CD4-positive, alpha-beta T cell treated with Interleukin-6 at 100 ng/mL for 8 hours (primary cell): Measurements from ENCODE around the gene DPP3.
"Not testable (repeated sequence)": the region's sequence is repeated elsewhere in the genome, so short reads cannot be mapped to it uniquely, and the experiment has no call there.

Experiments
- DNase-seq: peaks from one replicate; pipeline ENCODE4 v3.0.0-alpha.2; 2020; ENCODE audit warnings: mixed read lengths, low spot score

The DPP3 gene

GRCh38 chr11:66530927-66531709, 50.9 kb downstream of the DPP3 start:
- no peak for DNase-seq

- DNase-seq: no peak
These were observed 51.6 kb downstream of the DPP3 start for GRCh38 chr11:66531841-66532240.

GRCh38 chr11:66532784-66533183, 52.5 kb downstream of the DPP3 start:
- no peak for DNase-seq

GRCh38 chr11:66539170-66539869, 59.1 kb downstream of the DPP3 start:
- no peak for DNase-seq

- DNase-seq: no peak
These were observed 59.6 kb downstream of the DPP3 start for GRCh38 chr11:66539870-66540213.

- not testable (repeated sequence) for DNase-seq
These were observed 60.4 kb downstream of the DPP3 start for GRCh38 chr11:66540598-66540997.

GRCh38 chr11:66541892-66542291, 61.7 kb downstream of the DPP3 start:
- no peak for DNase-seq

- DNase-seq: no peak
These were observed 62.1 kb downstream of the DPP3 start for GRCh38 chr11:66542362-66542761.

GRCh38 chr11:66543263-66544107, 63.3 kb downstream of the DPP3 start:
- peak; percentile 74 for DNase-seq

GRCh38 chr11:66544952-66545351, 64.7 kb downstream of the DPP3 start:
- not testable (repeated sequence) for DNase-seq

- DNase-seq: peak; percentile 83
These were observed 65.6 kb downstream of the DPP3 start, which contains the start of gene ZDHHC24 for GRCh38 chr11:66545701-66546367. TSS of gene ZDHHC24 (minus strand) at chr11:66546048. CDS start at chr11:66546003, 45 bp downstream.

- DNase-seq: no peak
These were observed 66.2 kb downstream of the DPP3 start, which contains the start of gene ACTN3 for GRCh38 chr11:66546368-66546965. TSS of gene ACTN3 (plus strand) at chr11:66546903. CDS start at chr11:66546938, 35 bp downstream.

- DNase-seq: no peak
These were observed 66.9 kb downstream of the DPP3 start for GRCh38 chr11:66546966-66547661.

GRCh38 chr11:66547662-66548009, 67.4 kb downstream of the DPP3 start:
- no peak for DNase-seq

- DNase-seq: no peak
These were observed 67.8 kb downstream of the DPP3 start for GRCh38 chr11:66548041-66548440.

- DNase-seq: no peak
These were observed 68.8 kb downstream of the DPP3 start for GRCh38 chr11:66548774-66549630.

GRCh38 chr11:66549696-66550095, 69.5 kb downstream of the DPP3 start:
- no peak for DNase-seq

GRCh38 chr11:66550887-66551286, 70.7 kb downstream of the DPP3 start:
- DNase-seq: no peak

GRCh38 chr11:66554602-66555001, 74.4 kb downstream of the DPP3 start:
- no peak for DNase-seq

GRCh38 chr11:66555416-66555815, 75.2 kb downstream of the DPP3 start:
- DNase-seq: no peak
